Lower leg skin (tissue), 3 donors: ENCODE measurements around the gene FOSL1.

Source experiments
- CTCF ChIP-seq, 3 donors: fragments of 450-650 bp; IDR thresholded peaks; one replicate each; pipeline ENCODE4 v1.5.1; 2016; ENCODE audit warnings: antibody characterized with exemption in 3 of 3, mild to moderate bottlenecking in 3 of 3, moderate library complexity in 2 of 3
- POLR2A ChIP-seq, 2 donors: fragments of 450-650 bp; IDR thresholded peaks; one replicate each; pipeline ENCODE4 v1.6.1; 2016 to 2017; ENCODE audit warnings: antibody characterized with exemption in 2 of 2, mild to moderate bottlenecking in 1 of 2, moderate library complexity in 1 of 2

- TF ChIP-seq POLR2A (IDR thresholded peaks at IDR 0.05) (no peak), CTCF (IDR thresholded peaks at IDR 0.05) (no peak)
Measured at GRCh38 chr11:65946655-65947054, 46.5 kb upstream of the FOSL1 start.
